ENCODE measurements around the gene FAM234A.
A peak's percentile ranks its signal among the peaks of the same experiment; 100 is the strongest.
"Not testable (repeated sequence)": the region's sequence is repeated elsewhere in the genome, so short reads cannot be mapped to it uniquely, and the experiment has no call there.

Gene FAM234A

DNA sequence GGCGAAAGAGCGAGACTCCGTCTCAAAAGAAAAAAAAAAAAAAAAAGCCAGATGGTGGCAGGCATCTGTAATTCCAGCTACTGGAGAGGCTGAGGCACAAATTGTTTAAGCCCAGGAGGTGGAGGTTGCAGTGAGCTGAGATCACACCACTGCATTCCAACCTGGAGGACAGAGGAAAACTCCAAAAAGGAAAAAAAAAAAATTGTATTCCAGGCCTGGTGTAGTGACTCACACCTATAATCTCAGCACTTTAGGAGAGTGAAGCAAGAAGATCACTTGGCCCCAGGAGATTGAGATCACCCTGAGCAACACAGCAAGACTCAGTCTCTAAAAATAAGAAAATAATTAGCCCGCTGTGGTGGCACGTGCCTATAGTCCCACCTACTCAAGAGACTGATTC, 34.2 kb upstream of the FAM234A start:
- peaks cover 23 to 72% of the 10 kb centered on the region in 2 donors for H3K36me3 ChIP-seq (ENCODE audit: control insufficient read depth in 1 of 2, insufficient read depth in 2 of 2, low read length in 2 of 2)

GRCh38 chr16:203246-203645, 31.4 kb upstream of the FAM234A start:
- Histone ChIP-seq H3K36me3 (ENCODE audit: control insufficient read depth in 1 of 2, insufficient read depth in 2 of 2, low read length in 2 of 2) (peaks cover 29 to 75% of the 10 kb centered on the region in 2 donors), H3K27ac (ENCODE audit: low read depth, low read length) (no peak overlapping the region), H3K9ac (ENCODE audit: low read depth in 1 of 2, low read length in 2 of 2) (no peak overlapping the region), H3K4me1 (ENCODE audit: control insufficient read depth in 1 of 2, insufficient read depth in 2 of 2, low read length in 2 of 2) (no peaks in the 10 kb centered on the region), H3K27me3 (ENCODE audit: control insufficient read depth in 1 of 2, insufficient read depth in 2 of 2, low read length in 2 of 2) (no peaks in the 10 kb centered on the region), H3K4me3 (ENCODE audit: low read depth in 1 of 2, low read length in 2 of 2) (no peak overlapping the region), H3K9me3 (ENCODE audit: control insufficient read depth in 1 of 2, low read length in 2 of 2) (no peaks in the 10 kb centered on the region)

More for the DNA sequence above, 34.2 kb upstream of the FAM234A start:
- H3K9me3 ChIP-seq (ENCODE audit: control insufficient read depth in 1 of 2, low read length in 2 of 2) = no peaks in the 10 kb centered on the region
- H3K9ac ChIP-seq (ENCODE audit: low read depth in 1 of 2, low read length in 2 of 2) = no peak overlapping the region
- no peak overlapping the region for H3K27ac ChIP-seq (ENCODE audit: low read depth, low read length)
- no peaks in the 10 kb centered on the region for H3K27me3 ChIP-seq (ENCODE audit: control insufficient read depth in 1 of 2, insufficient read depth in 2 of 2, low read length in 2 of 2)
- H3K4me1 ChIP-seq (ENCODE audit: control insufficient read depth in 1 of 2, insufficient read depth in 2 of 2, low read length in 2 of 2) = no peaks in the 10 kb centered on the region
- no peak overlapping the region for H3K4me3 ChIP-seq (ENCODE audit: low read depth in 1 of 2, low read length in 2 of 2)

- H3K27ac ChIP-seq (ENCODE audit: low read depth, low read length); H3K9me3 ChIP-seq (ENCODE audit: control insufficient read depth in 1 of 2, low read length in 2 of 2); H3K9ac ChIP-seq (ENCODE audit: low read depth in 1 of 2, low read length in 2 of 2); H3K4me3 ChIP-seq (ENCODE audit: low read depth in 1 of 2, low read length in 2 of 2); H3K4me1 ChIP-seq (ENCODE audit: control insufficient read depth in 1 of 2, insufficient read depth in 2 of 2, low read length in 2 of 2); H3K27me3 ChIP-seq (ENCODE audit: control insufficient read depth in 1 of 2, insufficient read depth in 2 of 2, low read length in 2 of 2): not testable (repeated sequence)
- H3K36me3 ChIP-seq (ENCODE audit: control insufficient read depth in 1 of 2, insufficient read depth in 2 of 2, low read length in 2 of 2) = peaks cover 22 to 73% of the 10 kb centered on the region in 2 donors
Measured at GRCh38 chr16:204046-204445, 30.6 kb upstream of the FAM234A start.

DNA sequence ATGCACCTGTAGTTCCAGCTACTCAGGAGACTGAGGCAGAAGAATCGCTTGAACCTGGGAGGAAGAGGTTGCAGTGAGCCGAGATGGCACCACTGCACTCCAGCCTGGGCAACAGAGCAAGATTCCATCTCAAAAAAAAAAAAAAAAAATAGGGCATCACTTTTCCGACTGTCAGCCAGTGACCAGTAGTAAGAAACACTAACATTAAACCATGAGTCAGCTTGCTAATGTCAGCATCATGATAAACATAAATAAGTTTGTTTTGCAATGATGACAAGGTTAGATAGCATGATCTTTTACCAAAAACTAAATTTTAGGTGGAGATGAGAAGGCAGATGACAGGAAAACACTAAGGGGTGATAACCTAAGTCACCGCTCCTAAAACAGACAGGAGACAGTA, 25.3 kb upstream of the FAM234A start:
- not testable (repeated sequence) for H3K4me3 ChIP-seq (ENCODE audit: low read depth in 1 of 2, low read length in 2 of 2); H3K4me1 ChIP-seq (ENCODE audit: control insufficient read depth in 1 of 2, insufficient read depth in 2 of 2, low read length in 2 of 2); H3K27me3 ChIP-seq (ENCODE audit: control insufficient read depth in 1 of 2, insufficient read depth in 2 of 2, low read length in 2 of 2); H3K9me3 ChIP-seq (ENCODE audit: control insufficient read depth in 1 of 2, low read length in 2 of 2); H3K9ac ChIP-seq (ENCODE audit: low read depth in 1 of 2, low read length in 2 of 2); H3K27ac ChIP-seq (ENCODE audit: low read depth, low read length)
- H3K36me3 ChIP-seq (ENCODE audit: control insufficient read depth in 1 of 2, insufficient read depth in 2 of 2, low read length in 2 of 2) = peaks cover 37 to 83% of the 10 kb centered on the region in 2 donors

- not testable (repeated sequence) for H3K9me3 ChIP-seq (ENCODE audit: control insufficient read depth in 1 of 2, low read length in 2 of 2); H3K4me1 ChIP-seq (ENCODE audit: control insufficient read depth in 1 of 2, insufficient read depth in 2 of 2, low read length in 2 of 2); H3K27me3 ChIP-seq (ENCODE audit: control insufficient read depth in 1 of 2, insufficient read depth in 2 of 2, low read length in 2 of 2); H3K9ac ChIP-seq (ENCODE audit: low read depth in 1 of 2, low read length in 2 of 2); H3K4me3 ChIP-seq (ENCODE audit: low read depth in 1 of 2, low read length in 2 of 2); H3K27ac ChIP-seq (ENCODE audit: low read depth, low read length)
- H3K36me3 ChIP-seq (ENCODE audit: control insufficient read depth in 1 of 2, insufficient read depth in 2 of 2, low read length in 2 of 2) = peaks cover 28 to 77% of the 10 kb centered on the region in 2 donors
Measured at GRCh38 chr16:211631-212180, 22.9 kb upstream of the FAM234A start.

DNA sequence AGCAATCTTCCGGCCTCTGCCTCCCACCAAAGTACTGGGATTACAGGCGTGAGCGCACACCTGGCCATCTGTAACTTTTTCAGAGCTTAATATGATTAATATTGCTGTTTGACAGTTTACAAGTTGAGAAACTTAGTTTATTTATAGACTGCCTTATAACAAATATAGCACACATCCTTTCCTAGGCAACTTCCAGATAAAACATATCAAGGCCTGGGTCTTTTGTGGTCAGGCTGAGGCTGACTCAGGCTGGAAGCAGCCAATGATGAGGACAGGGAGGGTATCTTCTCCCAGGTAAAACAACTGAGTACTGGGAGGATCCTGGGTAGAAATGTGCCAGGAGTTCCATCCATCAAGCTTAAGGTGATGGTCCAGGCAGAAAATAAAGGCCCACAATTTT, 21.6 kb upstream of the FAM234A start:
- no peaks in the 10 kb centered on the region for H3K27me3 ChIP-seq (ENCODE audit: control insufficient read depth in 1 of 2, insufficient read depth in 2 of 2, low read length in 2 of 2)
- H3K9me3 ChIP-seq (ENCODE audit: control insufficient read depth in 1 of 2, low read length in 2 of 2) = no peaks in the 10 kb centered on the region
- H3K36me3 ChIP-seq (ENCODE audit: control insufficient read depth in 1 of 2, insufficient read depth in 2 of 2, low read length in 2 of 2) = peaks cover 31 to 74% of the 10 kb centered on the region in 2 donors
- H3K9ac ChIP-seq (ENCODE audit: low read depth in 1 of 2, low read length in 2 of 2) = no peak overlapping the region
- no peak overlapping the region for H3K4me3 ChIP-seq (ENCODE audit: low read depth in 1 of 2, low read length in 2 of 2)
- H3K4me1 ChIP-seq (ENCODE audit: control insufficient read depth in 1 of 2, insufficient read depth in 2 of 2, low read length in 2 of 2) = no peaks in the 10 kb centered on the region
- H3K27ac ChIP-seq (ENCODE audit: low read depth, low read length) = no peak overlapping the region

- Histone ChIP-seq H3K4me3 (ENCODE audit: low read depth in 1 of 2, low read length in 2 of 2) (no peak overlapping the region), H3K27ac (ENCODE audit: low read depth, low read length) (no peak overlapping the region), H3K4me1 (ENCODE audit: control insufficient read depth in 1 of 2, insufficient read depth in 2 of 2, low read length in 2 of 2) (no peaks in the 10 kb centered on the region), H3K36me3 (ENCODE audit: control insufficient read depth in 1 of 2, insufficient read depth in 2 of 2, low read length in 2 of 2) (peaks cover 24 to 68% of the 10 kb centered on the region in 2 donors), H3K9me3 (ENCODE audit: control insufficient read depth in 1 of 2, low read length in 2 of 2) (no peaks in the 10 kb centered on the region), H3K9ac (ENCODE audit: low read depth in 1 of 2, low read length in 2 of 2) (no peak overlapping the region), H3K27me3 (ENCODE audit: control insufficient read depth in 1 of 2, insufficient read depth in 2 of 2, low read length in 2 of 2) (no peaks in the 10 kb centered on the region)
Measured at GRCh38 chr16:220021-220420, 14.6 kb upstream of the FAM234A start.

GRCh38 chr16:228151-228851, 6.3 kb upstream of the FAM234A start:
- peak overlapping the region; percentile 81 to 91 for H3K4me3 ChIP-seq (ENCODE audit: low read depth in 1 of 2, low read length in 2 of 2)
- H3K9me3 ChIP-seq (ENCODE audit: control insufficient read depth in 1 of 2, low read length in 2 of 2) = no peaks in the 10 kb centered on the region
- H3K36me3 ChIP-seq (ENCODE audit: control insufficient read depth in 1 of 2, insufficient read depth in 2 of 2, low read length in 2 of 2) = peaks cover 13 to 39% of the 10 kb centered on the region in 2 donors
- H3K4me1 ChIP-seq (ENCODE audit: control insufficient read depth in 1 of 2, insufficient read depth in 2 of 2, low read length in 2 of 2) = peaks cover 13 to 18% of the 10 kb centered on the region in 2 donors
- H3K9ac ChIP-seq (ENCODE audit: low read depth in 1 of 2, low read length in 2 of 2) = peak overlapping the region; percentile 93 to 98
- H3K27ac ChIP-seq (ENCODE audit: low read depth, low read length) = no peak overlapping the region
- no peaks in the 10 kb centered on the region for H3K27me3 ChIP-seq (ENCODE audit: control insufficient read depth in 1 of 2, insufficient read depth in 2 of 2, low read length in 2 of 2)

DNA sequence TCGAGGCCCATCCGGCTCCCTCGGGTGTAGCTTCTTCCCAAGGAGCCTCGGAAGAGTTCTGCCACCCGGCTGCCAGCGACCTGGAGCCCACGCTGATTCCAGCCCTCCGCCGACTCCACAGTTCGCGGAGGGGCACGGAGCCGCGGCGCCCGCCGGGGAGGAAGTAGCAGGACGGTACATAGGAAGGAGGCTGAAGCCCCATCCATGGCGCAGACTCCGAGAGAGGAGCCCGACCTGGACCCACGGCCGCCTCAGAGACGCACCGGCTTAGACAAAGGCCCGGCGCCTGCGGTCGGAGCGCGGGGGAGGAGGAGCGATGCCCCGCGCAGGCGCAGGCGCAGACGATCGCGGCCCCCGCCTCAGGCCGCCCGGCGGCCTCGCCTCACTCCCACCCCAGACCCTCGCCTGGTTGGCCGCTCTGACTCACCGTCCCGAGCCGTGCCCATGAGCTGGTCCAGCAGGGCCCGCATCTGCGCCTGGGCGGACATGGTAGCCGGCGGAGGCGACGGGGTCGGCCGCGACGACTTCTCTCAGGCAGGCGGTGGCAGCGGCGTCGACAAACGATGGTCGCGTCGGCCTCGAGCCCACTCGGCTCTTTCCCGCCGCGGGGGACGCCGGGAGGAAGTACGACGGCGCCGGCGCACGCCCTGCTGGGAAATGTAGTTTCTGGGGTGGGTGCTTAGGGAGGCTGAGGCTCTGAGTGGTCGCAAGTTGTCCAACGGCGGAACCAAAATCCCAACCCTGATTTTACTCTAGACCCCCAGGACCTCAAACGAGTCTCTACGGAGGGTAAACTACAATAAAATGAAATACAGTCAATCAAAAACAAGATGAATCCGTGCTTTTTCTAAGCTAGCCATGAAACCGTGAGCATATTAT, 5.5 kb upstream of the FAM234A start, which contains the start of gene LUC7L:
TSS of gene LUC7L (minus strand) at position 598 of the 879 bp plus-strand sequence. CDS start at position 488, 110 bp downstream.
- Histone ChIP-seq H3K9me3 (ENCODE audit: control insufficient read depth in 1 of 2, low read length in 2 of 2) (no peaks in the 10 kb centered on the region), H3K27me3 (ENCODE audit: control insufficient read depth in 1 of 2, insufficient read depth in 2 of 2, low read length in 2 of 2) (no peaks in the 10 kb centered on the region)

More for the DNA sequence above, 5.5 kb upstream of the FAM234A start, which contains the start of gene LUC7L:
- peaks cover 13 to 18% of the 10 kb centered on the region in 2 donors for H3K4me1 ChIP-seq (ENCODE audit: control insufficient read depth in 1 of 2, insufficient read depth in 2 of 2, low read length in 2 of 2)
- peak within 1 kb of the TSS; percentile 93 to 98 for H3K9ac ChIP-seq (ENCODE audit: low read depth in 1 of 2, low read length in 2 of 2)
- peaks cover 13 to 31% of the 10 kb centered on the region in 2 donors for H3K36me3 ChIP-seq (ENCODE audit: control insufficient read depth in 1 of 2, insufficient read depth in 2 of 2, low read length in 2 of 2)
- peak within 1 kb of the TSS; percentile 81 to 91 for H3K4me3 ChIP-seq (ENCODE audit: low read depth in 1 of 2, low read length in 2 of 2)
- peak within 1 kb of the TSS; percentile 98 for H3K27ac ChIP-seq (ENCODE audit: low read depth, low read length)
